HG03457 (cell line): ENCODE results near the gene BMP4.

ENCODE experiments used
- ATAC-seq: cut with Tn5 transposase; IDR thresholded peaks from one replicate; pipeline ENCODE4 v1.9.1; 2021; ENCODE audit warnings: moderate number of reproducible peaks; ENCODE audit not compliant: unreplicated experiment

Gene BMP4

DNA sequence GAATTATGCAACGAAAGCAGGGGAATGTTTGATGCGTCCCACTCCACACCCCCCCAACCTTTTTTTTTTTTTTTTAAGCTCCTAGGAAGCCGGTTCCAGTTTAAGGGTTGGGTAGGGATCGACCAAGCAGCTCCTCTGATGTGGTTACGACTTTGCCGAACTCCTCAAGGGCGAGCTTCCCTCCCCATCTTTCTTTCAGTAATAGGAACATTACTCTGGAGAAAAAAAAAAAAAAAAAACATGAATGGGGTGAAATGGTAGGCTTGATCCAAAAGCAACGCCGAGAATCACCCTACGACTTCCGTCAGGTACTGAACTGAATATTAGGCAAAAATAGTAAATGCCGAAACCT lies 9.6 kb downstream of the BMP4 start:
- no peak for ATAC-seq

- no peak for ATAC-seq
These were observed 10.1 kb downstream of the BMP4 start for GRCh38 chr14:53946404-53947093.

DNA sequence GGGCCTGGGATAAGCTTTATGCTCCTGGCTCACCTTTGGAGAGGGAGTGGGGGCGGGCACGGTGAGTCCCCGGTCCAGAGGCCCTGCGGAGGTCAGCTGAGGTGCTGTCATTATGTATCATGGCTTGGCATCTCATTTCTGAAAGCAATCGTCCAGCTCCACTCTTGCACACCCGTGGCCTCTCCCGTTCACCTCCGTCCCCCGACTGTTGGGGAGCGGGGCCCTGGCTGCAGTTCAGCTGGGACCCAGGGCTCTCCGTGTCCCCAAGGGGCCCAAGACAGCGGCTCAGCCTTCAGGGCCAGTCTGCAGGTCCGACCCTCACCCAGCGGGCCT lies 10.6 kb downstream of the BMP4 start:
- ATAC-seq, result no peak

DNA sequence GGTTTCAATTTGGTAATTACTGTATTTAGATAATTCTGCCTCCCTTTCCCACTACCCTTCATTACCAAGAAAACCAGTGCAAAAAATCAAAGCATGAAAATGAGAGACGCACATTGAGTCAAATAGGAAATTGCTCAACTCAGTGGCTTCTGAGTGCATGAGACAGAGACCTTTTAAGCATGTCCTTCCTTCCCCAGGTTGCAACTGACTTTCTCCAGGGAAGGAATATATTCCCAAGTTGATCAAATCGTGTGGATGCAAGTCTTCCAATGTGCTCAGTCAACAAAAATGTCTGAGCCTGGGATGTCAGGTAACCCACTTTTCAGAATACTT lies 12.9 kb downstream of the BMP4 start:
- ATAC-seq, result no peak

DNA sequence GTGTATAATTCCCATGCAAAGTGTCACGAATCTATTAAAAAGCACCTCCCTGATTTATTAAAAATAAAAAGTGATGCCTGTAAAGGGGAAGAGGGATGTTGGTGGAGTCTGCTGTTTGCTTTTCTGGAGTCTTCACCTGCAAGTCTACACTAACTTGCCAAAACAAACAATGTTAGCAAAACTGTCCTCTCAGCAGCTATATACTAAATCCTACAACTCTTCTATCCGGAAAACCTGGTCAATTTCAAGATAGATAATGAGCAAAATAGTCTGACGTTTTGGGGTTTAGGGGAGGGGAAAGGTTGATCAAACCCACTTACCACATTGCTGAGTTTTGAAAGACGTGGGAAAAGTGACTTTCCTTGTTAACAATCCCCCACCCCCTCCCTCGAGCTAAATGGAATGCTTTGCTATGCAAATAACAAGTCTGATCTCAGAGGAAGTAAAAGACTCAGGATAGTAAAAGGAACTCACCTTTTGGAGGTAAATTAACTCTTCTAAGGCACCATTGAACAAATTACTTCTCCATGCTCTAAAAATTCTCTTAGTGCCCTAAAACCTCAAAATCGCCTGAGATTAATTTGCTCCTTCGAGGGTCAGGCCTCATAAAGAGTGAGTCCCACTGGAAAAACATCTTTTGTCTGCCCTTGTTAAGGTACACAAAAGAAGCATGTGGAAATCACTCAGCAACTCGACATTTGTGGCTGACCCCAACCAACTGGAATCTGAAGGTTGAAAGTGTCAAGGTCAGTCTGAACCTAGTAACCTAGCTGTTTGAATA lies 13.5 kb downstream of the BMP4 start:
- no peak for ATAC-seq

- ATAC-seq, result no peak
These were observed 18.3 kb downstream of the BMP4 start for GRCh38 chr14:53938136-53938837.

GRCh38 chr14:53934778-53935414 lies 21.7 kb downstream of the BMP4 start:
- ATAC-seq, result no peak

DNA sequence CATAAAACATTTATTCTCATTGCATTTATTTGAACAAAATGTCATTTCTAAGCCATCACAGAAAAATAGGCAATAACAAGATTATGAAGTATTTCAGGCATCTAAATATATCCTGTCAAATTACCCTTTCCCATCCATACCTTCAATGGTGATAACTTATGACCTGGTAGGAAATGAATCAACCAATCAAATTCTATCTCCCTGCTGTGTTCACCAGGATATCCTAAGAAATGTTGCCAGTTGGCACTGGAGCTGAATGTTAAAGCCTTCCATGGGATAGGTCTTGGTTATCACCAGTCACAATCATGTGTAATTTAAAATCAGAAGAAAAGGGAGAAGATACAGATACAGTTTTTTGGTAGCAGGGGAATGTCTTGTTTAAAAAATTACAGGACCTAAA lies 23.7 kb downstream of the BMP4 start:
- ATAC-seq, result no peak

- ATAC-seq, result no peak
These were observed 26.5 kb downstream of the BMP4 start for GRCh38 chr14:53929871-53930715.

GRCh38 chr14:53927171-53927570 lies 29.5 kb downstream of the BMP4 start:
- no peak for ATAC-seq

DNA sequence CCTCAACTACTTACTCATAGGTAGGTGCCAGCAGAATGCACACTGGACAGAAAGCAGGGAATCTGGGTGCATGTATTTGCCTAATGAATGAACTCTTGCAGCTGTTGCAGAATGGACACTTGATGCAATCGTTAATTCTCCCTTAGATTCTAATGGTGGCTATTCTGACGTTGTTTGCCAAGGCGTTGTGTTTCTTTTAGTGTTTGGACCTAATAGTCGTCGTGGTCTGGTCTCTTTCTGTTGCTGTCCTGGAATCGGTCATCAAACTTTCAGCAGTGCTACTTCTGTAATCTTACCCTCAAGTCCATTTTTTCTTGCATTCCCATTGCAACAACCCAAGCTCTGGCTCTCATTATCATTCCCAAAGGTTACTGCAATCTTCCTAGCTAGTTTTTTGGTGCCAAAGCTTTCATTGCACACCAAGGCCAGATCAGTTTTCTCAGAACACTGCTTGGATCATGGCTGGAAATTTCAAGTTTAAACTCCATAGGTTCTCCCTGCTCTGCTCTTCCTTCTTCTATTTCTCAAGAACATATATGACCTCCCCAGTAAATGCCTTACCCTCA lies 31.3 kb downstream of the BMP4 start:
- ATAC-seq, result no peak

DNA sequence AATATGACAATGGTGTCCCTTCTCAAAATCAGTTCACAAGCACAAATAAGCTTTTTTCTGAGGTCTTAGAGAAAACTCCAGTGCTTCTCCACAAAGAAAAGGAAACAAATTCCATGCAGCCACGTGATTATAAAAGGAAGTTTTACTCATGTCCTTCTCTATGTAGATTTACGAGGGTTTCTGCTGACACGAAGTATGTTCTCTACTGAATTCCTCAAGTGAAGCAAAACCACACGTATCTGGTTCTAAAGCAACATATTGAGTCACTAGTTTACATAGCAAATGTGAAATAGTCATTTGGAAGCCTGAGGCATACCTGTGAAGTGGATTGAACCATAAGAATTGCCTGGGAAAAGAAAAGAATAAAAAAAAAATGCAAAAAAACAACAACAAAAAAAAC lies 31.9 kb downstream of the BMP4 start:
- ATAC-seq, result no peak

DNA sequence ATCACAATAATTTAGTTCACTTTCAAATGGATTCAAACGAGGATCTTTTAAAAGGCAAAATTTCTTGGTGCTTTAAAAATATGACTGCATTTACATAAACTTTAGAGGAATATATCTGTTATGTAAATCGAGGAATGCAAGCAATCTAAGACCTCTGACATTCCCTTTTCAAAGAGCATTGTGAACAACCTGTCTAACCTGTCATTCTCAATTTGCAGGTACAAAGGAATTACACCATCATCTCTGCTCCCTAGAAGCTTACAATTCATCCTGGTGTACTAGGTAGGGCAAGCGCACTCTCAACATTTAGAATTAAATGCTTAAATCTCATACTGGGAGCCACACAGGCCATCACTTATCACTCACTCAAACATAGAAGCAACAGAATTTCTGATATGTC lies 35.6 kb downstream of the BMP4 start:
- ATAC-seq, result no peak

DNA sequence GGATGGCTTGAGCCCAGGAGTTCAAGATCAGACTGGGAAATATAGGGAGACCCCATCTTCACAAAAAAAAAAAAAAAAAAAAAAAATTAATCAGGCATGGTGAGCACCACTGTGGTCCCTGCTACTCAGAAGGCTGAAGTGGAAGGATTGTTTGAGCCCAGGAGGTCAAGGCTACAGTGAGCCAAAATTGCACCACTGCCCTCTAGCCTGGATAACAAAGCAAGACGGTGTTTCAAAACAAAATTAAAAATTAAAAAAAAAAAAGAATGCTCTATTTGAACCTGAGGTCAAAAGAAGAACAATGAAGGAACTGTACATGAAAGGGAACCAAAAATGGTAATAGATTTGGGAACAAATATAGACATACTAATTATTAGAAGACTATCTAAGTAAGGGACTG lies 40.4 kb downstream of the BMP4 start:
- no peak for ATAC-seq

- no peak for ATAC-seq
These were observed 41.1 kb downstream of the BMP4 start for GRCh38 chr14:53915364-53916014.

DNA sequence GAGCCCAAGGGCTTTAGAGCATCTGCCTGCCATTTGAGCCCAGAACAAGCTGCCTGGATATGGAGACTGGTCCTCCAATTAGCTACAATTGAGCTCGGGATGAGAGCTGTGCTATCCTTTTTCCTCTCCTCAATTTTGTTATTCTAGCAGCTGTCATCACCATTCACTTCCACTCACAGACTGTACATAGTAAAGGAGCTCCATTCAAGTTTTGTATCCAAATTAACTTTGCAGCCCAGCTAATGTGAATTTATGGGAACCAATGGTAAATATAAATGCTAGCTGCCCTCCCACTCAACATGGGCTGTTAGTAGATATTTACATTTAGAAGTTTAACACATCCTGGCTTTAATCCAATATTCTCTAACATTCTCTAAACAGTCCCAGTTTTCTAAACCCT lies 44.6 kb downstream of the BMP4 start:
- ATAC-seq, result no peak

DNA sequence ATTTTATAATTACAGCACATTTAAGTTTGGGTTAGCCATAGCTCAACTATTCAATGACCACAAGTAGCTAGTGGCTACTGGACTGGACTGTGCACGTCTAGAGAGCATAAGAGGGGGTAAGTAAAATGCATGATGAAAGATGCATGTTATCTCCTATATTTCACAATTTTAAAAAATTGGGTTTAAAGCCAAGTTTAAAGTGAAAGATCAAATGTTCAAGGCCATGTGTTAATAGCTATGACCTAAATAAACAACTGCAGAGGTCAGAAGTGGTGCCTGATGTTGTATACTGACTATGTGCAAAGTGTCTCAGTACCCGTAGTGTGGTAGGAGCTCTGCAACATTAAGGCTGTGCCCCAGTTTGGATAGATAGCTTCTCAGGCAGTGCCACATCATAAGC lies 48.2 kb downstream of the BMP4 start:
- ATAC-seq, result no peak

DNA sequence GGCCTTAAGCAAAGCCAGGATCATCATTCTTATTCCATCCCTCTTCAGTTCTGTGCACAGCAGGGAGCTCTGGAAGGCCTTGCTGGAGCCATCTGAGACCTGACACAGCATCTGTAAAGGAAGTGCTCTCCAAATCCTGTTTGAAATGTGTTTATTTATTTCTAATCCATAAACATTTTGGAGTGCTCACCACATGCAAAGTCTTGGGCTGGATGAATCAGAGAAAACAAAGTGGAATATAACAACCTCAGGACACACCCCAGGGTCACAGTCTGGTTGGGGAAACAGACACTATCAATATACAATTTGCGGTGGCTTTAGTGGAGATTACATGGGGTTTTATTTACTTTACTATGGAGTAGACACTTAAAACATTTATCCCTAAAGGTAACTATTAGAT lies 54.3 kb downstream of the BMP4 start:
- ATAC-seq, result no peak

DNA sequence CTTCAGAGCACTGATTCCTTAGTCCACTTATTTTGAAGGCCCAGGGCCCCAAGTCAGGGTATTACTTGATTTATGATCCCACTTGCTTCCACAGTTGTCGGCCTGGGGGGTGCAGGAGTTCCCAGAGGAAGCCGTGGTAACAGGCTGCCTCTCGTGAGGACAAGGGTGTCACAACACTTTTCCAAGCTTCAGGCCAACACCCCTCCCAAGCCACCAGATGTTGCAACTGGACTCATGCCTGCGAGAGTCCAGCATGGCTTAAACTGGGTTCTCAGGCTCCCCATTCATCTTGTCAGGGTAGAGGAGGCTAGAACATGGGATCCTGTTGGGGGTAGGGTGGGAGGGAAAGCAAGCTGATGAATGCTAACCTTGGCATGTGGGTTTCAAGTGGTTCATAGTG lies 56.1 kb downstream of the BMP4 start:
- ATAC-seq, result no peak
